H9 (cell line): Measurements from ENCODE around the gene GCLM. TPM values are rescaled to one million over a fixed set of nuclear protein-coding genes. Genes with fewer than 3 reads are reported as not detected.

ENCODE experiments used
- DNase-seq: peaks from one replicate; pipeline ENCODE4 v3.0.0-alpha.2; 2017
- H2AFZ ChIP-seq: one replicate; pipeline ENCODE4 v1.6.1; 2013; ENCODE audit warnings: mild to moderate bottlenecking, low read length, control low read depth, moderate library complexity
- H2AK5ac ChIP-seq: 2 replicates; pipeline ENCODE4 v1.6.1; 2013; ENCODE audit warnings: low read length, control low read depth, mixed read lengths; ENCODE audit not compliant: insufficient read length
- H2BK120ac ChIP-seq: one replicate; pipeline ENCODE4 v1.6.1; 2013; ENCODE audit warnings: low read depth, mild to moderate bottlenecking, low read length, control low read depth, inconsistent platforms; ENCODE audit not compliant: poor library complexity, severe bottlenecking
- H2BK12ac ChIP-seq: 2 replicates; pipeline ENCODE4 v1.6.1; 2013; ENCODE audit warnings: low read length, control low read depth, mixed read lengths, low read depth; ENCODE audit not compliant: insufficient read length
- H2BK15ac ChIP-seq: 2 replicates; pipeline ENCODE4 v1.6.1; 2013; ENCODE audit warnings: low read depth, low read length, control low read depth
- H2BK20ac ChIP-seq: one replicate; pipeline ENCODE4 v1.6.1; 2013; ENCODE audit warnings: low read depth, mild to moderate bottlenecking, low read length, control low read depth, inconsistent platforms; ENCODE audit not compliant: poor library complexity, severe bottlenecking
- H2BK5ac ChIP-seq: 2 replicates; pipeline ENCODE4 v1.6.1; 2013; ENCODE audit warnings: low read length, control low read depth, mixed read lengths; ENCODE audit not compliant: insufficient read length
- H3K14ac ChIP-seq: 2 replicates; pipeline ENCODE4 v1.6.1; 2013; ENCODE audit warnings: low read length, control low read depth; ENCODE audit not compliant: insufficient read depth
- H3K18ac ChIP-seq: 2 replicates; pipeline ENCODE4 v1.6.1; 2013; ENCODE audit warnings: low read depth, mild to moderate bottlenecking, mixed read lengths, low read length, control low read depth; ENCODE audit not compliant: insufficient read length
- H3K23ac ChIP-seq: 2 replicates; pipeline ENCODE4 v1.6.1; 2013; ENCODE audit warnings: low read length, control low read depth, mixed read lengths, low read depth; ENCODE audit not compliant: insufficient read length
- H3K23me2 ChIP-seq: 2 replicates; pipeline ENCODE4 v1.6.1; 2013; ENCODE audit warnings: low read depth, mild to moderate bottlenecking, mixed read lengths, low read length, control low read depth; ENCODE audit not compliant: insufficient read length, poor library complexity, severe bottlenecking
- H3K27ac ChIP-seq: 2 replicates; pipeline ENCODE4 v1.5.1; 2013; ENCODE audit warnings: low read length, control low read depth, mixed read lengths, low read depth; ENCODE audit not compliant: insufficient read length
- H3K27me3 ChIP-seq: 2 replicates; pipeline ENCODE4 v1.6.1; 2013; ENCODE audit warnings: low read length, control low read depth, inconsistent platforms; ENCODE audit not compliant: insufficient read depth
- H3K4ac ChIP-seq: 2 replicates; pipeline ENCODE4 v1.6.1; 2013; ENCODE audit warnings: low read depth, mild to moderate bottlenecking, control low read depth, inconsistent platforms, low read length, moderate library complexity
- H3K4me1 ChIP-seq: 2 replicates; pipeline ENCODE4 v1.6.1; 2013; ENCODE audit warnings: low read length, control low read depth, inconsistent platforms; ENCODE audit not compliant: insufficient read depth
- H3K4me2 ChIP-seq: 2 replicates; pipeline ENCODE4 v1.6.1; 2013; ENCODE audit warnings: low read length, control low read depth, mixed read lengths; ENCODE audit not compliant: insufficient read length, insufficient read depth
- H3K56ac ChIP-seq: 2 replicates; pipeline ENCODE4 v1.6.1; 2013; ENCODE audit warnings: low read depth, mild to moderate bottlenecking, mixed read lengths, low read length, control low read depth; ENCODE audit not compliant: insufficient read length
- H3K79me1 ChIP-seq: 2 replicates; pipeline ENCODE4 v1.6.1; 2013; ENCODE audit warnings: low read depth, mild to moderate bottlenecking, moderate library complexity, low read length, control low read depth, inconsistent platforms; ENCODE audit not compliant: insufficient read depth, poor library complexity, severe bottlenecking
- H3K79me2 ChIP-seq: 2 replicates; pipeline ENCODE4 v1.6.1; 2013; ENCODE audit warnings: low read length, control low read depth, inconsistent platforms; ENCODE audit not compliant: insufficient read depth
- H3K9ac ChIP-seq: 2 replicates; pipeline ENCODE4 v1.6.1; 2013; ENCODE audit warnings: low read length, control low read depth, mixed read lengths; ENCODE audit not compliant: insufficient read length; ENCODE audit errors: extremely low read depth
- H3K9me3 ChIP-seq: one replicate; pipeline ENCODE4 v1.6.1; 2013; ENCODE audit warnings: low read depth, low read length, inconsistent platforms; ENCODE audit not compliant: control insufficient read depth
- H3T11ph ChIP-seq: one replicate; pipeline ENCODE4 v1.6.1; 2013; ENCODE audit warnings: mild to moderate bottlenecking, low read length, control low read depth, inconsistent platforms
- H4K20me1 ChIP-seq: one replicate; pipeline ENCODE4 v1.6.1; 2013; ENCODE audit not compliant: control insufficient read depth, insufficient read length, insufficient read depth
- H4K5ac ChIP-seq: 2 replicates; pipeline ENCODE4 v1.6.1; 2013; ENCODE audit warnings: low read depth, mild to moderate bottlenecking, mixed read lengths, low read length, control low read depth; ENCODE audit not compliant: insufficient read length
- H4K8ac ChIP-seq: replicated peaks from 2 replicates; pipeline ENCODE4 v1.6.1; 2013; ENCODE audit warnings: low read length, control low read depth, mixed read lengths, low read depth; ENCODE audit not compliant: insufficient read length
- H4K91ac ChIP-seq: 2 replicates; pipeline ENCODE4 v1.6.1; 2013; ENCODE audit warnings: low read depth, mild to moderate bottlenecking, moderate library complexity, mixed read lengths, low read length, control low read depth; ENCODE audit not compliant: insufficient read length
- H3K27ac Mint-ChIP-seq, 3 experiments: 2 replicates in 2 of 3; 3 replicates in 1 of 3; pipeline ENCODE4 v1.8.0; 2020 to 2021; ENCODE audit warnings: mixed read lengths in 3 of 3, mild to moderate bottlenecking in 1 of 3, moderate library complexity in 1 of 3
- H3K27me3 Mint-ChIP-seq: 2 replicates; pipeline ENCODE4 v1.8.0; 2021; ENCODE audit warnings: low read depth, mild to moderate bottlenecking, moderate library complexity, mixed read lengths
- H3K36me3 Mint-ChIP-seq, 3 experiments: 2 replicates in 2 of 3; 3 replicates in 1 of 3; pipeline ENCODE4 v1.8.0; 2020 to 2021; ENCODE audit warnings: low read depth in 3 of 3, mixed read lengths in 3 of 3; ENCODE audit not compliant: insufficient read depth in 1 of 3
- H3K4me1 Mint-ChIP-seq, 2 experiments: 2 replicates each; pipeline ENCODE4 v1.8.0; 2020; ENCODE audit warnings: mixed read lengths in 2 of 2
- H3K4me3 Mint-ChIP-seq, 2 experiments: 2 replicates in 1 of 2; 3 replicates in 1 of 2; pipeline ENCODE4 v1.8.0; 2020 to 2021; ENCODE audit warnings: mild to moderate bottlenecking in 2 of 2, mixed read lengths in 2 of 2, moderate library complexity in 1 of 2
- H3K9me3 Mint-ChIP-seq, 2 experiments: 2 replicates in 1 of 2; 3 replicates in 1 of 2; pipeline ENCODE4 v1.8.0; 2020; ENCODE audit warnings: mild to moderate bottlenecking in 2 of 2, mixed read lengths in 2 of 2, moderate library complexity in 1 of 2
- CTCF ChIP-seq: fragments of 200-600 bp; sonication (generic); conservative IDR thresholded peaks from 3 replicates; pipeline ENCODE4 v1.8.0; 2021; ENCODE audit warnings: antibody characterized with exemption, mild to moderate bottlenecking
- WGBS: extraction: QIAGEN DNeasy Blood & Tissue Kit; methylation state at CpG from one replicate; pipeline ENCODE4 v1.1.7; 2013; ENCODE audit warnings: missing lambda C conversion rate, low lambda C conversion rate, mixed read lengths; ENCODE audit not compliant: insufficient read length; ENCODE audit errors: extremely low coverage; 5-methylcytosine and 5-hydroxymethylcytosine counted together
- total RNA-seq: library from RNA; stranded (reverse); gene quantifications from 2 replicates; pipeline ENCODE4 v1.2.1, GENCODE V29; 2021

GCLM gene
- total RNA-seq, 1 experiment from 2014 or later = 14.9 TPM

DNA sequence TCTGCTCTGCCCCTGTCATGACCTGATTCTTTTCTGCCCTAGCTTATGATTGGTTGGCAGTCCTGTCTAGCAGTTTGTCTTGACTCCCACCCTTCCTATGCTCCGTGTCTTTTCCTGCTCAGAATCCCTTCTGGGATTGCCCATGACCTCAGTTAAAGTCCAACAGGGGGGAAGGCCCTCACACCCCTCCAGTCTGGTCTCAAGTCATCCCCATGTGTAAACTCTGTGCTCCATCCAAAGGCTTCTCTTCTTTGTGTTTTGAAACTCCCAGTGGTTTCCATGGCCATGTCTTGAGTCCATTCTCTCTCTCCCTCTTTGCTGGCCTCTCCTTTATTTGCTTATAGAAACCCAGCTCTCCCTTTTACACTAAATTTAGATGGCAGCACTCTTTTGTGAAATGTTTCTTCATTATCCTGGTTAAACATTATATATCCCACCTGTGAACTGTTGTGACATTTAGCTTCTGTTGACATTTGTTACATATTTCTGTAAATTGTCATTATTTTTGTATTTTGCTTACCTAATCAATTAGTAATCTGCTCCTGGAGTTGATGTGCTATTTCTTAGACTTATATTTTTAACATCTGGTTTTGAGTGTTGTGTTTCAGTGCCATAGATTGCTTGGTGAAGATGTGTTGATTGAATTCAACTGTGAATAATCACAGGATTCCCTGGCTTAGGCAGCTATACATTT, 48.9 kb upstream of the GCLM start:
- no peak overlapping the region for H2BK120ac ChIP-seq
- no peak overlapping the region for H3K14ac ChIP-seq
- no peak overlapping the region for H3K4me3 Mint-ChIP-seq
- no peak overlapping the region for H3K56ac ChIP-seq
- no peak overlapping the region for H3K18ac ChIP-seq
- H2BK15ac ChIP-seq = no peak overlapping the region
- no peak overlapping the region for H4K8ac ChIP-seq
- H3K9ac ChIP-seq = no peak overlapping the region
- H3K27ac ChIP-seq = no peak overlapping the region
- no peaks in the 10 kb centered on the region for H4K20me1 ChIP-seq
- no peak overlapping the region for H4K91ac ChIP-seq
- no peaks in the 10 kb centered on the region for H3K4me1 ChIP-seq
- no peaks in the 10 kb centered on the region for H3K4me1 Mint-ChIP-seq
- no peak overlapping the region for H3K4ac ChIP-seq
- H3T11ph ChIP-seq = no peak overlapping the region
- no peaks in the 10 kb centered on the region for H3K9me3 ChIP-seq
- no peak overlapping the region for H2BK20ac ChIP-seq
- H3K79me2 ChIP-seq = no peaks in the 10 kb centered on the region
- no peak overlapping the region for H2BK5ac ChIP-seq
- TF ChIP-seq CTCF = no peak
- H3K27me3 ChIP-seq = no peaks in the 10 kb centered on the region
- no peak overlapping the region for H4K5ac ChIP-seq
- H2AFZ ChIP-seq = no peak overlapping the region
- no peak for DNase-seq
- no peaks in the 10 kb centered on the region for H3K79me1 ChIP-seq
- no CpG with 5 or more reads among the region's 1 CpG for WGBS
- H3K27me3 Mint-ChIP-seq = peaks cover 8% of the 10 kb centered on the region
- H3K23ac ChIP-seq = no peak overlapping the region
- no peak overlapping the region for H2AK5ac ChIP-seq
- H3K4me2 ChIP-seq = no peak overlapping the region
- H3K36me3 Mint-ChIP-seq = peaks cover 0 to 12% (median 3%) of the 10 kb centered on the region in 3 experiments; a peak in 3 of 7 replicates
- H3K27ac Mint-ChIP-seq = no peak overlapping the region
- H3K9me3 Mint-ChIP-seq = peaks cover 13 to 17% of the 10 kb centered on the region in 2 experiments
- H3K23me2 ChIP-seq = no peaks in the 10 kb centered on the region
- no peak overlapping the region for H2BK12ac ChIP-seq
